PFSK-1 (cell line): ENCODE results near the gene KRT31.

Experiments
- POLR2AphosphoS5 ChIP-seq: IDR thresholded peaks from 2 replicates; pipeline ENCODE4 v1.6.1; 2012; ENCODE audit warnings: low read depth, mild to moderate bottlenecking, control low read depth, low read length, moderate library complexity
- SIN3A ChIP-seq: IDR thresholded peaks from 2 replicates; pipeline ENCODE4 v1.6.1; 2012; ENCODE audit warnings: mild to moderate bottlenecking, low read length, moderate library complexity, borderline replicate concordance; ENCODE audit not compliant: insufficient read depth
- TAF1 ChIP-seq: IDR thresholded peaks from 2 replicates; pipeline ENCODE4 v1.6.1; 2012; ENCODE audit warnings: low read length, control low read depth, borderline replicate concordance; ENCODE audit not compliant: insufficient read depth
- TF ChIP-seq, protein P1 (sequence below), 2 experiments: IDR thresholded peaks; 2 replicates each; pipeline versions ENCODE4 v1.6.1 to v1.8.0; 2011 to 2012; ENCODE audit warnings: low read depth in 2 of 2, low read length in 2 of 2, control low read depth in 1 of 2, inconsistent platforms in 1 of 2, mild to moderate bottlenecking in 1 of 2, moderate library complexity in 1 of 2; ENCODE audit not compliant: insufficient read depth in 1 of 2

DNA sequence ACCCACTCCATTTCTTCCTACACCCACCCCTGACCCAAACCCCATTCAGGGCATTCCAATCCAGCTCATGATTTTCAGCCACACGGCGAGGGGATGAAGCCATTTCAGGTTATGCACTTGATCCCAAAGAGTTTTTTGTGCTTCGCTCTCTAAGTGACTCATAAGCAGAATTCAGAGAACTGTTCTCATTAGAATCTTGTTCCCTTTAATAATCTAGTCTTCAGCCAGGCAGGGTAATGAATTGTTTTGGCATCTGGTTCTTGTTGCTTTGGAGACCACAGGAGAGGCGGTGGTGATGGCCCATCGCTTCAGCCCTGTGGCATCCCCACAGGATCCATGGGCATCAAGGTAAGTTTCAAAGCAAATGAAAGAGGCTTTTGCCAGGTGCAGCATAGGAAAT, 4.8 kb upstream of the KRT31 start:
- TF ChIP-seq POLR2AphosphoS5 (no peak), TAF1 (no peak), SIN3A (no peak)
- TF ChIP-seq, protein P1, sequence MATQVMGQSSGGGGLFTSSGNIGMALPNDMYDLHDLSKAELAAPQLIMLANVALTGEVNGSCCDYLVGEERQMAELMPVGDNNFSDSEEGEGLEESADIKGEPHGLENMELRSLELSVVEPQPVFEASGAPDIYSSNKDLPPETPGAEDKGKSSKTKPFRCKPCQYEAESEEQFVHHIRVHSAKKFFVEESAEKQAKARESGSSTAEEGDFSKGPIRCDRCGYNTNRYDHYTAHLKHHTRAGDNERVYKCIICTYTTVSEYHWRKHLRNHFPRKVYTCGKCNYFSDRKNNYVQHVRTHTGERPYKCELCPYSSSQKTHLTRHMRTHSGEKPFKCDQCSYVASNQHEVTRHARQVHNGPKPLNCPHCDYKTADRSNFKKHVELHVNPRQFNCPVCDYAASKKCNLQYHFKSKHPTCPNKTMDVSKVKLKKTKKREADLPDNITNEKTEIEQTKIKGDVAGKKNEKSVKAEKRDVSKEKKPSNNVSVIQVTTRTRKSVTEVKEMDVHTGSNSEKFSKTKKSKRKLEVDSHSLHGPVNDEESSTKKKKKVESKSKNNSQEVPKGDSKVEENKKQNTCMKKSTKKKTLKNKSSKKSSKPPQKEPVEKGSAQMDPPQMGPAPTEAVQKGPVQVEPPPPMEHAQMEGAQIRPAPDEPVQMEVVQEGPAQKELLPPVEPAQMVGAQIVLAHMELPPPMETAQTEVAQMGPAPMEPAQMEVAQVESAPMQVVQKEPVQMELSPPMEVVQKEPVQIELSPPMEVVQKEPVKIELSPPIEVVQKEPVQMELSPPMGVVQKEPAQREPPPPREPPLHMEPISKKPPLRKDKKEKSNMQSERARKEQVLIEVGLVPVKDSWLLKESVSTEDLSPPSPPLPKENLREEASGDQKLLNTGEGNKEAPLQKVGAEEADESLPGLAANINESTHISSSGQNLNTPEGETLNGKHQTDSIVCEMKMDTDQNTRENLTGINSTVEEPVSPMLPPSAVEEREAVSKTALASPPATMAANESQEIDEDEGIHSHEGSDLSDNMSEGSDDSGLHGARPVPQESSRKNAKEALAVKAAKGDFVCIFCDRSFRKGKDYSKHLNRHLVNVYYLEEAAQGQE (IDR thresholded peaks at IDR 0.05; ENCODE audit: insufficient read depth in 1 of 2, low read depth in 2 of 2, low read length in 2 of 2) = no peak
